ENCODE results near the gene APBB1. TPM values are rescaled to one million over a fixed set of nuclear protein-coding genes. Genes with fewer than 3 reads are reported as not detected.

APBB1 gene
- total RNA-seq, 1 experiment from 2014 or later = 12.4 TPM

- TF ChIP-seq EZH2phosphoT487 (IDR thresholded peaks at IDR 0.05; ENCODE audit: borderline replicate concordance) (no peak), ZFX (IDR thresholded peaks at IDR 0.05) (no peak)
- ChIA-PET POLR2A (no interaction called here), CTCF (no interaction called here), RAD21 (ENCODE audit: low non-redundant PET in 1 of 2, low total read pairs in 2 of 2, uncharacterized antibody in 2 of 2, unreplicated experiment in 2 of 2) (no interaction called here)
- no TSS peak for BruUV-seq (replicated peaks)
- Histone ChIP-seq H3K9me3 (ENCODE audit: control insufficient read depth in 1 of 2, insufficient read depth in 1 of 2, low read depth in 1 of 2, low read length in 2 of 2) (no peaks in the 10 kb centered on the region), H3K4me1 (ENCODE audit: control insufficient read depth in 1 of 2, insufficient read depth in 2 of 2, low read length in 2 of 2) (peaks cover 3 to 5% of the 10 kb centered on the region in 2 experiments; a peak in 2 of 4 replicates), H3K27me3 (ENCODE audit: insufficient read depth, low read length) (no peaks in the 10 kb centered on the region), H4K20me1 (ENCODE audit: insufficient read depth) (no peaks in the 10 kb centered on the region), H3K27ac (ENCODE audit: low read depth, low read length) (no peak overlapping the region), H3K4me2 (ENCODE audit: low read length) (no peak overlapping the region), H3K79me2 (ENCODE audit: insufficient read depth, low read length) (no peaks in the 10 kb centered on the region), H3K9ac (ENCODE audit: low read length) (no peak overlapping the region), H3K9me2 (ENCODE audit: insufficient read depth) (no peaks in the 10 kb centered on the region), H3K36me3 (ENCODE audit: control insufficient read depth in 1 of 2, insufficient read depth in 2 of 2, low read length in 2 of 2) (no peaks in the 10 kb centered on the region), H3K4me3 (replicated peaks in 1 of 2; ENCODE audit: low read depth in 1 of 2, low read length in 2 of 2) (no peak overlapping the region), H2AFZ (ENCODE audit: low read depth, low read length, poor library complexity, severe bottlenecking) (no peak overlapping the region)
- intact Hi-C loops (cut with micrococcal nuclease) = no loop called here
- ATAC-seq (no peak), DNase-seq (ENCODE audit: low read depth, low spot score) (no peak)
These were observed 4.0 kb downstream of the APBB1 start for GRCh38 chr11:6414874-6415328.

DNA sequence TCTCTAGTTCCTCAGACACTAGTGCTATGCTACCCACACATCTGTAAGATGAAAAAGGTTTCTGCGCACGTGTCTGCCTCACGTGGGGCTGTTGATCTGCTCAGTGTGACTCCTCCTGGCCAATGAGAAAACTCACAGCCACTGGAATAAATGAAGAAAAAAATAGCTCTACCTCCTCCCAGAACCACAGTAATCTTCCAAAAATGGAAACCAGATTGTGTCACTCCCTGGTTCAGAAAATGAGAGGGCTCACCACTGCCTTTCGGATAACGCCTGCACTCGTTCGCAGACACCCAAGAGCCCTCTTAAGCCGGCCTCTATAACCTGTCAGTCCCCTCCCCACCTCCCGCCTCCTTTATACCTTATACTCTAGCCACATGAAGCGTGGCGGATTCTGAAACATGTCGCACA lies 5.1 kb downstream of the APBB1 start:
- no peak overlapping the region for H3K4me2 ChIP-seq (ENCODE audit: low read length)
- no peak overlapping the region for H3K9ac ChIP-seq (ENCODE audit: low read length)
- H3K9me3 ChIP-seq (ENCODE audit: control insufficient read depth in 1 of 2, insufficient read depth in 1 of 2, low read depth in 1 of 2, low read length in 2 of 2) = no peaks in the 10 kb centered on the region
- BruUV-seq (replicated peaks) = no TSS peak
- TF ChIP-seq REST (IDR thresholded peaks at IDR 0.05; ENCODE audit: low read depth) = no peak
- TF ChIP-seq CEBPB (IDR thresholded peaks at IDR 0.05; ENCODE audit: low read depth) = no peak
- TF ChIP-seq ELF1 (IDR thresholded peaks at IDR 0.05; ENCODE audit: borderline replicate concordance, low read depth) = no peak
- H4K20me1 ChIP-seq (ENCODE audit: insufficient read depth) = no peaks in the 10 kb centered on the region
- ChIA-PET RAD21 (ENCODE audit: low non-redundant PET in 1 of 2, low total read pairs in 2 of 2, uncharacterized antibody in 2 of 2, unreplicated experiment in 2 of 2) (no interaction called here), CTCF (no interaction called here), POLR2A (no interaction called here)
- ATAC-seq = no peak
- no peaks in the 10 kb centered on the region for H3K9me2 ChIP-seq (ENCODE audit: insufficient read depth)
- no peaks in the 10 kb centered on the region for H3K4me1 ChIP-seq (ENCODE audit: control insufficient read depth in 1 of 2, insufficient read depth in 2 of 2, low read length in 2 of 2)
- DNase-seq (ENCODE audit: low read depth, low spot score) = no peak
- H3K36me3 ChIP-seq (ENCODE audit: control insufficient read depth in 1 of 2, insufficient read depth in 2 of 2, low read length in 2 of 2) = no peaks in the 10 kb centered on the region
- no peak overlapping the region for H3K4me3 ChIP-seq (replicated peaks in 1 of 2; ENCODE audit: low read depth in 1 of 2, low read length in 2 of 2)
- no peak overlapping the region for H3K27ac ChIP-seq (ENCODE audit: low read depth, low read length)
- no peak overlapping the region for H2AFZ ChIP-seq (ENCODE audit: low read depth, low read length, poor library complexity, severe bottlenecking)
- intact Hi-C loops (cut with micrococcal nuclease) = no loop called here
- H3K27me3 ChIP-seq (ENCODE audit: insufficient read depth, low read length) = no peaks in the 10 kb centered on the region
- no peaks in the 10 kb centered on the region for H3K79me2 ChIP-seq (ENCODE audit: insufficient read depth, low read length)

All from HCT116 (cell line).